HUES6 (cell line): ENCODE results near the gene OSTM1.

Experiments
- H3K27ac ChIP-seq: 2 replicates; pipeline ENCODE4 v1.7.0; 2013; ENCODE audit warnings: low read depth, mild to moderate bottlenecking, low read length, inconsistent platforms
- H3K27me3 ChIP-seq: 2 replicates; pipeline ENCODE4 v1.6.1; 2013; ENCODE audit warnings: low read length; ENCODE audit not compliant: control insufficient read depth, insufficient read depth
- H3K36me3 ChIP-seq: 2 replicates; pipeline ENCODE4 v1.6.1; 2013; ENCODE audit warnings: low read length; ENCODE audit not compliant: control insufficient read depth, insufficient read depth
- H3K4me1 ChIP-seq: 2 replicates; pipeline ENCODE4 v1.6.1; 2013; ENCODE audit warnings: low read length; ENCODE audit not compliant: control insufficient read depth, insufficient read depth
- H3K4me3 ChIP-seq: 2 replicates; pipeline ENCODE4 v1.5.1; 2013; ENCODE audit warnings: low read depth, low read length
- H3K9ac ChIP-seq: one replicate; pipeline ENCODE4 v1.6.1; 2013; ENCODE audit warnings: mild to moderate bottlenecking, low read length
- H3K9me3 ChIP-seq: 2 replicates; pipeline ENCODE4 v1.6.1; 2013; ENCODE audit warnings: low read depth, low read length; ENCODE audit not compliant: control insufficient read depth, insufficient read depth

Gene OSTM1

DNA sequence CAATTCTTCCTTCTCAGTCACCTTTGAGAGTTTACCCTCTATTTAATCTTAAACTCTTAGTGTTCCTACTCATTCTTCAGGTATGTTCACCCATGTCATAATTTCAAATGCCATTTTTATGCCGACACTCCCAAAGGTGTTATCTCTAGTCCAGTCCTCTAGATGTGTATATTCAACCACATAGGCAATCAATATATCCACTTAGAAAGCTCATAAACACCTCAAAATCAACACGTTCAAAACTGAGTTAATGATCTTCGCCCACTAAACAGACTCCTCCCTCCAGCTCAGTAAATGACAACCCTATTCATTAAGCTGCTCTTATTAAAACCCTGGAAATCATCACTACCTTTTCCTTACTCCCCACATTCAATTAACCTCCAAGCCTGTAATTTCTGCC lies 6.4 kb downstream of the OSTM1 start:
- no peak overlapping the region for H3K4me3 ChIP-seq
- H3K4me1 ChIP-seq, result peaks cover 7% of the 10 kb centered on the region
- H3K9ac ChIP-seq, result no peak overlapping the region
- no peak overlapping the region for H3K27ac ChIP-seq
- peaks cover 16% of the 10 kb centered on the region for H3K36me3 ChIP-seq
- H3K27me3 ChIP-seq, result no peaks in the 10 kb centered on the region
- no peaks in the 10 kb centered on the region for H3K9me3 ChIP-seq

GRCh38 chr6:108052706-108053105 lies 21.8 kb downstream of the OSTM1 start:
- Histone ChIP-seq H3K9me3 (no peaks in the 10 kb centered on the region), H3K4me1 (no peaks in the 10 kb centered on the region), H3K27me3 (no peaks in the 10 kb centered on the region), H3K4me3 (no peak overlapping the region), H3K27ac (no peak overlapping the region), H3K9ac (no peak overlapping the region), H3K36me3 (peaks cover 5% of the 10 kb centered on the region; the same call in 1 of the 2 replicates)

DNA sequence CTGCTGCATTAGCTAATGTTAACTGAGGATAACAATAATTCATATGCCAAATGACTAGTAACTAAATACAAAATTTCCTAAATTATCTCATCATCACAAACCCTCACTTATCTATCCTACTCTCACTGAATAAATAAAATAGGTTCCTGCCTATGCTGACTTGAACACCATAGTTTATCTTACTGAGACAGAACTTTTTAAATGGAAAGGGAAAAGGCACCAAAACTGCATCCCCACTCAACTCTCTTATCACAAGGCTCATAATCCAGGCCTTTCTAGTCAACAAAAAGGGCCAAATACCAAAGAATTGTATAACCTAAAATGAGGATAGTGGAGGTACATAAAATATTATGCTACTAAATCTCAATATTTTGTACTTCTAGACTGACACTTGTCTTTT lies 23.1 kb downstream of the OSTM1 start:
- Histone ChIP-seq H3K36me3 (peaks cover 10% of the 10 kb centered on the region; the same call in 1 of the 2 replicates), H3K4me3 (no peak overlapping the region), H3K27ac (no peak overlapping the region), H3K4me1 (no peaks in the 10 kb centered on the region), H3K9ac (no peak overlapping the region), H3K9me3 (no peaks in the 10 kb centered on the region), H3K27me3 (no peaks in the 10 kb centered on the region)

DNA sequence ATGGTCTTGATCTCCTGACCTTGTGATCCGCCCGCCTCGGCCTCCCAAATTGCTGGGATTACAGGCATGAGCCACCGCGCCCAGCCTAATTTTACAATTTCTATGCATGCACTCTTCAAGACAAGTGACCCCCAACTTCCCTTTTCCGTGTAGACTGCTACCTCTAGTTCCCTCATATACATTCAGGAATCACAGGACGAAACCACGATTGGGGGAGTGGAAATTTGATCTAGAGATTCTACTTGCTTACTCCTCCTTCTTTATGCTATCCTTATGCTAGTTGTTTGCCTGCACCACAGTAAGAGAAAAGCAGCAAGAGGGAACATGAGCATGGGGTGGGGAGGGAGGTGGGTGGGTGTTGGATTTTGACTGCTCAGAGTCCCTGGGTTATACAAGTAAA lies 34.9 kb downstream of the OSTM1 start:
- no peaks in the 10 kb centered on the region for H3K9me3 ChIP-seq
- peaks cover 18% of the 10 kb centered on the region for H3K36me3 ChIP-seq
- H3K9ac ChIP-seq, result no peak overlapping the region
- H3K27ac ChIP-seq, result no peak overlapping the region
- H3K4me1 ChIP-seq, result no peaks in the 10 kb centered on the region; the same call in 1 of the 2 replicates
- no peaks in the 10 kb centered on the region for H3K27me3 ChIP-seq
- no peak overlapping the region for H3K4me3 ChIP-seq

DNA sequence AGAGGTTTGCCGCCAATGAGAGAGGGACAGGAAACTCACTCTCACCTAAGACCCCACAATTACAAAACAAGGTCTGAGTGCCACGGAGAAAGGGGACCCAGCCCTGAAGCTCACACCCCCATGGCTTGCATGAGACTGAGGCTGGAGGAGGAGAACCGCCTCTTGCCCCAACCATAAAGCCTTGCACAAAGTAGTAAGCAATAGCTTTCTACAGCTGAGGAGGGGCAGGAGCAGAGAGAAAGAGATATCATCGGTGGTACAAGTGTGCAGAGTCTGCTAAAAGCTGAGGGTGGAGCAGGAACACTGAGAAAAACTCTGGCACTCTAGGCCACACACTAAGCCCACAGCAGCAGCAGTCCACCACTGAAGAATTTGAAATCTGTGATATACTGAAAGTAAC lies 37.7 kb downstream of the OSTM1 start:
- no peaks in the 10 kb centered on the region for H3K27me3 ChIP-seq
- no peak overlapping the region for H3K4me3 ChIP-seq
- H3K4me1 ChIP-seq, result no peaks in the 10 kb centered on the region; the same call in 1 of the 2 replicates
- H3K36me3 ChIP-seq, result peaks cover 13% of the 10 kb centered on the region
- H3K9ac ChIP-seq, result no peak overlapping the region
- H3K9me3 ChIP-seq, result no peaks in the 10 kb centered on the region
- H3K27ac ChIP-seq, result no peak overlapping the region

DNA sequence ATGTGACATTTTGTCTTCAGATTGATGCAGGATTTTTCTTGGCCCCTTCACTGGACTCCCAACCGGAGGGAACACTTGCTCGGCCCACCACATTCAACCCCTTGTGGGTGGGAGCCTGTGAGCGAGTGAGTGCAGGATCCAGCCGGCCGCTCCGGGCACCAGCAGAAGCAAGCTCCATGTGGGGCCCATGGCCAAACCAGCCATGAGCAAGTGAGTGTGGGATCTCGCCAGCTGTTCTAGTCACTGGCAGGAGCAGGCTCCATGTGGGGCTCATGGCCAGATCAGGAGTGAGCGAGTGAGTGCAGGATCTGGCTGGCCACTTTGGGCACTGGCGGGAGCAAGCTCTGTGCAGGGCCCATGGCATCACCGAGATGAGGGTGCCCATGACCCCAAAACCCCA lies 42.6 kb downstream of the OSTM1 start:
- H3K27me3 ChIP-seq, result no peaks in the 10 kb centered on the region
- H3K4me3 ChIP-seq, result no peak overlapping the region
- H3K27ac ChIP-seq, result no peak overlapping the region
- H3K9ac ChIP-seq, result no peak overlapping the region
- H3K36me3 ChIP-seq, result no peaks in the 10 kb centered on the region
- H3K9me3 ChIP-seq, result no peaks in the 10 kb centered on the region
- H3K4me1 ChIP-seq, result no peaks in the 10 kb centered on the region; the same call in 1 of the 2 replicates

DNA sequence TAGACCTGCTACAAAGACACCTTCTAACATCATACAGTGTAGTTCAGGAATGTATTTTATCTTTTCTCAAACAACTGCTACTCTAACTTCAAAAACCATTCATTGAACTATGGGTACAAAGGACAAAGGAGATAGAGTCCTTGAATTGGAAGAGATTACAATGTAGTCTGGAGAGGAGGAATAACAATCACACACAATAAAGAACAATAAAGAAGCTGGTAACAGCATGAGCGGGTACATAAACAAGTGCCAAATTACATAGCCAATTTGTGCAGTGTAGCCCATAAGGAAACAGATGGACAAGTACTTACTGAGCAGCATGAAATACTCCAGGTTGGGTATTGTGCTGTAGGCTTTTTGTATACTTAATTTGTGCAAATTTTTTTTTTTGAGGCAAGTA lies 44.3 kb downstream of the OSTM1 start:
- H3K9me3 ChIP-seq, result no peaks in the 10 kb centered on the region
- no peaks in the 10 kb centered on the region for H3K4me1 ChIP-seq
- H3K36me3 ChIP-seq, result no peaks in the 10 kb centered on the region
- no peak overlapping the region for H3K9ac ChIP-seq
- no peak overlapping the region for H3K4me3 ChIP-seq
- H3K27me3 ChIP-seq, result no peaks in the 10 kb centered on the region
- H3K27ac ChIP-seq, result no peak overlapping the region

DNA sequence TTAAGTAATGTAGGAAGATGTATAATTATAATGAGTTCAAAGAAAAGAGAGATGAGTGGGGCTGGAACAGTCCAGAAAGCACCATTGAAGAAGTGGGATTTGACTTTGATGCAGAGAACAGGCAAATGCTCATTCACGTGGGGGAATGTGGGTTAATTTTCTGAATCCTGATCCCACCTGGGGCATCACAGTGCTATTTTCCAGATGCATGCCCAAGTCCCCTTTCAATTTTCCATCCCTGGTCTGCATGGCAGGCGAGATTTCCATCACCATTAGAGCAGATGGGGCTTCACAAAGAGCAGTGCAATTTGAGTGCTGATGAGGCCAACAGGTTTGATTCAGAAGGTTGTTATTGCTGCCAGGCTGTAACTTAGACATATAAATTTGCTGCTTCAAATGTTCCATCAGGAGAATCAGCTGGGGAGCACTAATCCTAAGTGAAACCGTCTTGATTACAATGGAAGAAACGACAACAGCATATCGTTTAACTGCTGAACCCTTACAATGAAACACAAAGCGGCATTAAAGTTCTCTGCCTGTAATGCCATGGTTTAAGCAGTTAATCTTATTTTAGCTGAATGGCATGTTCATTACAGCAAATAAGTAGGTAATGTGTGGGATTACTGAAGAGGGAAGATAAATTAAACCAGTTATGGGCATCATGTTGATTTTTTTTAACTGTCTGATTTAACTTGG lies 45.2 kb downstream of the OSTM1 start:
- Histone ChIP-seq H3K36me3 (no peaks in the 10 kb centered on the region), H3K9ac (no peak overlapping the region), H3K27me3 (no peaks in the 10 kb centered on the region), H3K27ac (no peak overlapping the region), H3K9me3 (no peaks in the 10 kb centered on the region), H3K4me1 (no peaks in the 10 kb centered on the region), H3K4me3 (no peak overlapping the region)

DNA sequence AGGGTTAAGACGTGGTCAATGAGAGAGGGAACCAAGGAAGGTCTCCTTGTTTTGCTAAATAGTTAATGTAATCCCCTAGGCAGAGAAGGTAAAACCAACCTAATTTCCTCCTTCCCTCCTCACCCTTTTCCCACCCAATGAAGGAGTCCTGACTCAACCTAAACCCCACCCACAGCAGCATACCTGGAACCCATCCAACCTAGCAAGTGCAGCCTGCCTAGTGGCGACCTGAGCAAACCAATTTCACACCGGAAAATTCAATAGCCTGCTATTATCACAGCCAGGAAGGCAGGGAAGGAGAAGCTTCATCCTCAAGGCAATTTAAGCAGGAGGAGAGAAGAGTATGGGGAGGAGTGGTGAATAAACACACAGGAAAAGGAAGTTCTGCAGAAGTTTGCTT lies 46.9 kb downstream of the OSTM1 start:
- Histone ChIP-seq H3K4me3 (no peak overlapping the region), H3K36me3 (no peaks in the 10 kb centered on the region), H3K9ac (no peak overlapping the region), H3K4me1 (no peaks in the 10 kb centered on the region), H3K9me3 (no peaks in the 10 kb centered on the region), H3K27me3 (no peaks in the 10 kb centered on the region), H3K27ac (no peak overlapping the region)

DNA sequence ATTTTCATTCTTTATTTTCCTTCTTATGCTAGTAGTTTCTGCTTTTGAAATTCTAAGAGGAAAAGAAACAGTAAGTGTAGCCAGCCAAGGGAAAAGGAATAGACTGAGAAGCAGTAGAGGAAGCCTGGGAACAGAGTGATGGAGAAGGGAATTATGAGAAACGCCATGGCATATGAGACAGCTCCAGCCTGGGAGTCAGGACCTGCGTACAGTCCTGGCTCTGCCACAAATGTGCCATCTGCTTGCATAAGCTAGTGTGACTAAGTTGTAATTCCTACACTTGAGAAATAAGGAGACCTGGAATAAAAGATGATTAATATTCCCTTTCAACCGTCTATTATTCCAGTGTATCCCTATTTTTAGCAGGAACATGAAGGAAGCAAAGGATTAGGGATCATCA lies 47.5 kb downstream of the OSTM1 start:
- Histone ChIP-seq H3K4me1 (no peaks in the 10 kb centered on the region), H3K4me3 (no peak overlapping the region), H3K9me3 (no peaks in the 10 kb centered on the region), H3K27me3 (no peaks in the 10 kb centered on the region), H3K27ac (no peak overlapping the region), H3K9ac (no peak overlapping the region), H3K36me3 (no peaks in the 10 kb centered on the region)

DNA sequence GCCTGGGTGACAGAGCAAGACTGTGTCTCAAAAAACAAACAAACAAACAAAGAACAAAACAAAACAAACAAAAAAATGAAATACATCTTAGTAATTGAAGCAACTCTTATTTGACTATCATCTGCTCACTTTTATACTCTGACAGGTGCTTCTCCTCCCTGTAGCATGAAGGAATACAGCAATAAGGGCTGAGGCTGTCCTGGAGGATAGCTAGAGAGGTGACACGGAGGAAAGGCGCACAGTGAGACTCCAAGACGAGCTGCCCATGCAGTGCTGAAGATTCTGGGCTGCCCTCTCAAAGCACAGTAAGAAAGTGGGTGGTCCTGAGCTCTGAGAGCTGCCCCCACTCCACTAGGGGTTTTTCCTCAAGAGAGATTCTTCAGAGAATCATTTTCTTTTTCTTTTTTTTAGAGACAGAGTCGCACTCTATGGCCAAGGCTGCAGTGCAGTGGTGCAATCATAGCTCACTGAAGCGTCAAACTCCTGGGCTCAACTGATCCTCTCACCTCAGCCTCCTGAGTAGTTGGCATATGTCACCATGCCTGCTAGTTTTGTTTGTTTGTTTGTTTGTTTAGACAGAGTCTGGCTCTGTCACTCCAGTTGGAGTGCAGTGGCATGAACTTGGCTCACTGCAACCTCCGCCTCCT lies 50.0 kb downstream of the OSTM1 start:
- no peaks in the 10 kb centered on the region for H3K4me1 ChIP-seq
- H3K4me3 ChIP-seq, result no peak overlapping the region
- no peaks in the 10 kb centered on the region for H3K36me3 ChIP-seq
- H3K9ac ChIP-seq, result no peak overlapping the region
- no peaks in the 10 kb centered on the region for H3K27me3 ChIP-seq
- H3K27ac ChIP-seq, result no peak overlapping the region
- H3K9me3 ChIP-seq, result no peaks in the 10 kb centered on the region
